Right atrium auricular region (tissue), 2 donors: ENCODE data around the gene RECK. TPM values are rescaled to one million over a fixed set of nuclear protein-coding genes. Genes with fewer than 3 reads are reported as not detected.
A peak's percentile ranks its signal among the peaks of the same experiment; 100 is the strongest.

Experiments
- DNase-seq: peaks from one replicate; pipeline ENCODE4 v3.0.0-alpha.2; 2019; ENCODE audit warnings: low spot score
- H3K27ac ChIP-seq, 2 donors: fragments of 200-600 bp; sonication (generic); 1 replicate in 1 of 2; 2 replicates in 1 of 2; pipeline ENCODE4 v1.5.1; 2016 to 2019
- H3K27me3 ChIP-seq, 2 donors: fragments of 200-600 bp; sonication (generic); one replicate each; pipeline versions ENCODE4 v1.5.1 to v1.6.0; 2017 to 2019
- H3K36me3 ChIP-seq: fragments of 200-600 bp; sonication (generic); one replicate; pipeline ENCODE4 v1.5.1; 2016
- H3K4me1 ChIP-seq, 2 donors: fragments of 200-600 bp; sonication (generic); one replicate each; pipeline versions ENCODE4 v1.5.1 to v1.6.0; 2017 to 2019
- H3K4me3 ChIP-seq, 2 donors: fragments of 200-600 bp; sonication (generic); 1 replicate in 1 of 2; 2 replicates in 1 of 2; pipeline ENCODE4 v1.5.1; 2017 to 2019; ENCODE audit warnings: mild to moderate bottlenecking in 1 of 2, moderate library complexity in 1 of 2
- H3K9me3 ChIP-seq, 2 donors: fragments of 200-600 bp; sonication (generic); one replicate each; pipeline ENCODE4 v1.5.1; 2019
- total RNA-seq, 2 donors: library from RNA; depleted of rRNA; stranded (reverse); fragments of >200 nt; gene quantifications; one replicate each; pipeline ENCODE4 v1.1.0, GENCODE V29; 2016
- TF ChIP-seq, protein P1 (sequence below), 2 donors: fragments of 200-600 bp; sonication (generic); IDR thresholded peaks; one replicate each; pipeline ENCODE4 v1.5.1; 2019; ENCODE audit warnings: antibody characterized with exemption in 2 of 2

The RECK gene
- total RNA-seq, 2 donors from 2014 or later: 7.6 to 8.9 TPM

DNA sequence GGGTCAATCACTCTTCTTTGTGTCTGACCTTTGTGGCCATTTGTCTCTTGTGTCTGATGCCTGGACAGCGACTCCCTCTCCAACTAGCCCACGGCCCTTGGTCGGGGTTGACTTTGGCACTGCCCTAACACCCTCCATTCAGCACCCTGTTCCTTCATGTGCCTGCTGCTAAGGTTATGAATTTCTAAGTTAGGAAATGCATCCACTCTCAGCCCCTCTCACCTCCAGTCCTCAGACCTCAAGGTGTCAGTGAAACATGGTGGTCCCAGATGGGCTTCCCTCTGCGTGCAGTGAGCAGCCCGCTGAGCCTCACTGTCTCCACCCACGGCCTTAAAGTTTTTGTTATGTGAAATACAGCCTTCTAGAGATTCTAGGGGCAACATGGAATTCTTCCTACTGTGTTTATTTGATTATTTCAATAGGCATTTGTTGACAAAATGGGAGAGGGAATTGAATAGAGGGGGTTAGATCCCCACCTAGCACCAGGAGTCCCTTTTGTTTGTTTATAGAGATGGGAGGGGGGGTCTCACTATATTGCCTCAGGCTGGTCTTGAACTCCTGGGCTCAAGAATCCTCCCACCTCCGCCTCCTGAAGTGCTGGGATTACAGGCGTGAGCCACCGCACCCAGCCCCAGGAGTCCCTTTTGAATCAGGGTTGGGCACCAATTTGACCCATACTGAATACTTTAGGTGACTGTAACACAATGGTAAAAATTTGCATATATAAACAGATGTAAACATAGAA is 98.2 kb downstream of the RECK start:
- no peak for DNase-seq
- TF ChIP-seq, protein P1, sequence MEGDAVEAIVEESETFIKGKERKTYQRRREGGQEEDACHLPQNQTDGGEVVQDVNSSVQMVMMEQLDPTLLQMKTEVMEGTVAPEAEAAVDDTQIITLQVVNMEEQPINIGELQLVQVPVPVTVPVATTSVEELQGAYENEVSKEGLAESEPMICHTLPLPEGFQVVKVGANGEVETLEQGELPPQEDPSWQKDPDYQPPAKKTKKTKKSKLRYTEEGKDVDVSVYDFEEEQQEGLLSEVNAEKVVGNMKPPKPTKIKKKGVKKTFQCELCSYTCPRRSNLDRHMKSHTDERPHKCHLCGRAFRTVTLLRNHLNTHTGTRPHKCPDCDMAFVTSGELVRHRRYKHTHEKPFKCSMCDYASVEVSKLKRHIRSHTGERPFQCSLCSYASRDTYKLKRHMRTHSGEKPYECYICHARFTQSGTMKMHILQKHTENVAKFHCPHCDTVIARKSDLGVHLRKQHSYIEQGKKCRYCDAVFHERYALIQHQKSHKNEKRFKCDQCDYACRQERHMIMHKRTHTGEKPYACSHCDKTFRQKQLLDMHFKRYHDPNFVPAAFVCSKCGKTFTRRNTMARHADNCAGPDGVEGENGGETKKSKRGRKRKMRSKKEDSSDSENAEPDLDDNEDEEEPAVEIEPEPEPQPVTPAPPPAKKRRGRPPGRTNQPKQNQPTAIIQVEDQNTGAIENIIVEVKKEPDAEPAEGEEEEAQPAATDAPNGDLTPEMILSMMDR (IDR thresholded peaks at IDR 0.05): no peak

DNA sequence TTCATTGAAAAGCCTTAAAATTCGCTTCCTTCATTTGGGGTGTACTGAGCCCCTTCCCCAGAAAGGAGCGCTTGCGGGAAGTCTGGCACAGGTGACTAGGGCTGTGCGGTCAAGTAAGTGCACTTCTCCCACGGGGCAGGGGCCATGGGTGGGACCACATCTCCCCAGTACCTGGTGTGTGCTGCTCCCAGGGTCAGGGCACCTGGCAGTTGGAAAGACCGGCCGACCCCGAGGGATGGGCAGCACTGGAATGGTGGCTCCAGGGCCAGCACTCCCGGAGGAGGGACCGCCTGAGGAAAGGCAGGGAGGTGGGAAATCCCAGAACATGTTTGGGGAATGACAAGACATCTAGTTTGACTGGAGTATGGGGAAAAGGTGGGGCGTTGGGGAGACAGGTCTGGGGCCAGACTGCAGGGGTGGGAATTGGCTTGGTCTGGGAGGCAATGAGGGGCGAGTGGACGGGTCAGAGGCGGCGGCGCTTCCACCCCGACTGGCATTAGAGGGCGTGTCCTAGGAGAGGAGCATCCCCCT is 99.1 kb downstream of the RECK start:
- H3K27ac ChIP-seq: peak overlapping the region in 1 of 2 donors; percentile 87
- DNase-seq: no peak
- H3K36me3 ChIP-seq: no peaks in the 10 kb centered on the region
- no peaks in the 10 kb centered on the region for H3K9me3 ChIP-seq
- TF ChIP-seq, protein P1 (IDR thresholded peaks at IDR 0.05): no peak
- H3K4me1 ChIP-seq: peaks cover 0 to 42% of the 10 kb centered on the region in 2 donors
- H3K27me3 ChIP-seq: no peaks in the 10 kb centered on the region
- peak overlapping the region; percentile 54 to 90 for H3K4me3 ChIP-seq

More for the DNA sequence above, 98.2 kb downstream of the RECK start:
- Histone ChIP-seq H3K27me3 (no peaks in the 10 kb centered on the region), H3K4me3 (no peak overlapping the region), H3K36me3 (no peaks in the 10 kb centered on the region), H3K9me3 (no peaks in the 10 kb centered on the region), H3K4me1 (peaks cover 0 to 35% of the 10 kb centered on the region in 2 donors), H3K27ac (no peak overlapping the region)

DNA sequence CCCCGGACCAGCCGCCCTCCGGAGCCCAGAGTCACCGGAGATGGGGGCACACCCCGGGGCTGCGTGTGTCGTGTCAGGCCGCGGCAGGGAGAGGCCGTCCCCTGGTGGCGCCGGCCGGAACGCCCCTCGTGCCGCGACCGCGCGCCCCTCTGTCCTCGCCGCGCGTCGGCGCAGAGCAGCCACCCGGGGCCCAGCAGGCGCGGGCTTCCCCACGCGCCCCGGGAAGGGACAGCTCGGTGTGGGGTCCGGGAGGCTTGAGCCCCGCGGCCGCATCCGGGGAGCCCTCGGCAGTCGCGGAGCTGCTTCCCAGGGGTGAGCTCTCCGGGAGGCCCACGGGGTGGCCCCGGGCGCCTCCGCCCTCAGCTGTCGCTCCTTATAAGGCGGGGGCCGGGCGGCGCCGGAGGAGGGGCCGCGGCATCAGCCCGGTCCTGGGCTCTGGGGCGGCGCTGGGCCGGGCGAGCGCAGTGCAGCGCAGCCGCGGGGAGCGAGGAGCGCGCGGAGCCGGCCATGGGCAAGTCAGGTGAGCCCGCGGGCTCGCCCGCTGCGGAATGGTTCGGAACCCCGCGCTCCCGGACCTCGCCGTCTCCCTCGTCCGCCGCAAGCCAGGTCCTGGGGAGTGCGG is 99.7 kb downstream of the RECK start, which contains the start of gene GLIPR2:
Gene GLIPR2 (plus strand): TSS at position 462 of the 622 bp plus-strand sequence. CDS start 46 bp downstream, at position 508.
- H3K4me3 ChIP-seq: peak within 1 kb of the TSS; percentile 54 to 90
- peaks cover 0 to 48% of the 10 kb centered on the region in 2 donors for H3K4me1 ChIP-seq
- no peaks in the 10 kb centered on the region for H3K27me3 ChIP-seq
- H3K27ac ChIP-seq: peak within 1 kb of the TSS; percentile 74 to 87
- no peak for DNase-seq
- H3K36me3 ChIP-seq: no peaks in the 10 kb centered on the region
- TF ChIP-seq, protein P1 (IDR thresholded peaks at IDR 0.05): peak in 1 of 2 donors; percentile 10
- no peaks in the 10 kb centered on the region for H3K9me3 ChIP-seq

DNA sequence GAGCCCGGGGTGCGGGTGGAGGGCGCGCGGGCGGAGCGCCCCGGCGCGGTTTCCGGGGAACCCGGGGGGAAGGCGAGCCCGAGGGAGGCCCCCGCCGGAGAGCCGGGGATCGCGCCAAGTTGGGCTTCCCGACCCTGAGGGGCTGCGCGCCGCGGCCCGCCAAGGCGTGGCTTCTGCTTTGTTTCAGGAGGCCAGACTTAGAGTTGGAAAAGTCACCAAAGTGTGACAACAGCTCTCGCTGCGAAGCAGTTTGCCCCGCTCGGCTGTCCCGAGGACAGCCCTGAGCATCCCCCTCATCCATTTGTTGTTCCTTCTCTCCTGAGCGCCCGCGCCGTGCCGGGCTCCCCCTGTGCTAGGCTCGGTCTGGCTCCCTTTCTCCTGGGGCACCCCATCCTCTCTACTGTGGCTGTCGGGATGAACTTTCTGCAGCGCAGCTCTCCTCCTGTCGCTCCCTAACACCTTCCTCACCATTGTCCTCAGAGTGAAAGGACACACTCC is 100.2 kb downstream of the RECK start:
- peaks cover 0 to 53% of the 10 kb centered on the region in 2 donors for H3K4me1 ChIP-seq
- no peaks in the 10 kb centered on the region for H3K36me3 ChIP-seq
- no peaks in the 10 kb centered on the region for H3K9me3 ChIP-seq
- H3K4me3 ChIP-seq: peak overlapping the region; percentile 54 to 90
- no peaks in the 10 kb centered on the region for H3K27me3 ChIP-seq
- no peak for DNase-seq
- H3K27ac ChIP-seq: peak overlapping the region; percentile 74 to 87
- TF ChIP-seq, protein P1 (IDR thresholded peaks at IDR 0.05): no peak

DNA sequence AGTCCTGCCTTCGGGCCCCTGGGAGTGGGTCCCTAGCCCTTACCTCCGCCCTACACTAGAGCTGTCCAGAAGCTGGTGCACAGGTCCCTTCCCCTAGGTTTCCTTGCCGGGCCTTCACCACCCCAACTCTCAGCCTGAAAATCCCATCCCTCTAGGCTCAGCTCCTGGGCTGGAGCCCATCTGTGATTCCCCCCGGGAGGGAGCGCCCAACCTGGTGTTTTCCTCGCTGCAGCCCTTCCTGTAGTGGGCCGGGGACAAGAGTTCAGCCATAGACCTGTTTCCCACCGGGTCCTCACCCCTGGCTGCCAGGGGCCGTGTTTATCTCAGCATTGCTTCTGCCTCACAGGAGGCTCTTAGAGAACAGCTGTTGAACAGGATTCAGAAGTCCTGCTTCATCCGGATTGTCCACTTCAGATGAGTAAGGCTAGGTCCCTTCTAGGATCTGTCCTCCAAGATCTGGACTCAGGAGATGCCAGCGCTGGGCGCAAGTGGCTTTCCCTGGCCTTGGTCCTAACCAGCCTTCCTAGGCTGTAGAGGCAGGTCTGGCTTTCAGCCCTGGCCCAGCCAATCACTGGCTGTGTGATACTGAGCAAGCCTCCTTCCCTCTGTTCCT is 100.8 kb downstream of the RECK start:
- peak overlapping the region; percentile 54 to 90 for H3K4me3 ChIP-seq
- H3K36me3 ChIP-seq: no peaks in the 10 kb centered on the region
- TF ChIP-seq, protein P1 (IDR thresholded peaks at IDR 0.05): no peak
- DNase-seq: no peak
- peaks cover 0 to 59% of the 10 kb centered on the region in 2 donors for H3K4me1 ChIP-seq
- peak overlapping the region; percentile 74 to 87 for H3K27ac ChIP-seq
- no peaks in the 10 kb centered on the region for H3K27me3 ChIP-seq
- H3K9me3 ChIP-seq: no peaks in the 10 kb centered on the region
